HG03378 (cell line): ENCODE results near the gene C1S.
"Not testable (repeated sequence)": the region's sequence is repeated elsewhere in the genome, so short reads cannot be mapped to it uniquely, and the experiment has no call there.

Experiments
- ATAC-seq: cut with Tn5 transposase; IDR thresholded peaks from one replicate; pipeline ENCODE4 v1.9.1; 2021; ENCODE audit warnings: mild to moderate bottlenecking, moderate library complexity; ENCODE audit not compliant: unreplicated experiment

C1S gene

DNA sequence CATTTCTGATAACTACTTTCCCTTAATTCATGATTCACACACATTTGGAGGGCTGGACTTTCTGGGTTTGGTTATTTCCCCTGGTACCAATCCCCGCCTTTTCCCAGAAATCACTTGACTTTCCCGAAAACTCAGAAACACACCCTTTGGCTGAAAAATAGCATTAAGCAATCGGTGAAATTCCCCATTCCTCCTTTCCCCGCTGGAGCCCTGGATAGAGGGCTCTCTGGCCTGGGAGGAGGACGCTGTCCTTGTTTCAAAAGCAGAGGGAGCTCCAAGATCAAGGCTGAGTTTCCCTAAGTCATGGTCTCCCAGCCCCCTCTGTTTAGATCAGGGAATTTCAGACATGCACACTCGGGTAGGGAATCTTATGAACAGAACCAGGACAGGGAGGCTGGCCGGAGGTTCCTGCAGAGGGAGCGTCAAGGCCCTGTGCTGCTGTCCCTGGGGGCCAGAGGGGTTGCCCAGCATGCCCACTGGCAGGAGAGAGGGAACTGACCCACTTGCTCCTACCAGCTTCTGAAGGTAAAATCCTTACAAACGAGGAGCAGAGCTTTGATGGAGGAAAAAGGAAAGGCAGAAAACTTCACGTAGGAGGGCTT, at the start of gene C1S:
C1S (plus strand) TSS at position 366 of the 602 bp plus-strand sequence. CDS start 1,195 bp downstream, outside the sequence.
- no peak for ATAC-seq

DNA sequence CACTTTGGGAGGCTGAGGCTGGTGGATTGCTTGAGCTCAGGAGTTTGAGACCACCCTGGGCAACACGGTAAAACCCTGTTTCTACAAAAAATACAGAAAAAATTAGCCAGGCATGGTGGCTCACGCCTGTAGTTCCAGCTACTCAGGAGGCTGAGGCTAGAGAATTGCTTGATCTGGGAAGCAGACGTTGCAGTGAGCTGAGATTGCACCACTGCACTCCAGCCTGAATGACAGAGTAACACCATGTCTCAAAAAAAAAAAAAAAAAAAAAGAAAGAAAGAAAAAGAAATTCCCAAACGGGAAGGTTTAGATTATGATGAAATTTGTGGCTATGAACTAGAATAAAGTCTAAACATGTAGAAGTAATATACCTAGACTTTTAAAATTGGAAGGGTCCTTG, 49.1 kb upstream of the C1S start:
- ATAC-seq = not testable (repeated sequence)

DNA sequence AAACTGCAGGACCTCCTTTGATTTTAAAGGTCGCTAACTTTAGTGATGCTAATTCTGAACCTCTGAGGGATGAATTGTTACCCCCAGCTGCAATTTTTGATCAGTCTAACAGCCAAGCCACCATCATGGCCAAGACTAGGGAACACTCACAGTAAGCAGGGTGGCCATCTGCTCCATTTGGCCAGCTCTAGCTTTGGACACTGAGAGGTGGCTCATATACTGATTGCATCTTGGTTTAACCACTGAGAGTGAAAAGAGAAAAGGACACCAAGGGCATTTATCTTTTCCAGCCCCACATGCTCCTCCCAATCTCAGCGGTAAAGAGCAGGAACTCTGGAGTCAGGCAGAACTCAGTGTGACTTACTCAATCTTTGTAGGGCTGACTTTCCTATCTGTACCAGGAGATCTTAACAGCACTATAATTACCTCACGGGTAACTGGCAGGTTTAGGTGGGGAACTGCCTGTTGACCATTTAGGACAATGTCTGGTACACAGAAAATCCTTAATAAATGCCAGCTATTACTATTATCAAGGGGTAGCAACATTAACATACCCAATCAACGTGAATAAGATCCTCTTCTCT, 48.4 kb upstream of the C1S start:
- no peak for ATAC-seq

DNA sequence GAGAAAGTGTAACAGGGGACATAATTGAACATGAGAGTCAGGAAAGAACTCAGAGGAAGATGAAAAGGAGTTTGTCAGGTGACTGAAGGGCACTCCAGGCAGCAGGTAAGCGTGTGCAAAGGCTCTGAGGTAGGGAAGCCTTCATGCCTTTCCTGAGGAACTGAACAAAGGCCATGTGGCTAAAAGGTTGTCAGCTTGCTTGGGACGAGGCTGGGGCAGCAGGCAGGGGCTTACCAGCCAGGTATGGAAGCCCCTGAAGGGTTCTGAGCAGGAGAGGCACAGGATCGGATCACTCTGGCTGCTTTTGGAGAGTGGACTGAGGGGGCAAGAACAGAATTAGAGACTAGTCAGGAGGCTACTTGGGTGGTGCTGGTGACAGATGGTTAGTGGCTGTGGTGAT, 47.4 kb upstream of the C1S start:
- no peak for ATAC-seq

DNA sequence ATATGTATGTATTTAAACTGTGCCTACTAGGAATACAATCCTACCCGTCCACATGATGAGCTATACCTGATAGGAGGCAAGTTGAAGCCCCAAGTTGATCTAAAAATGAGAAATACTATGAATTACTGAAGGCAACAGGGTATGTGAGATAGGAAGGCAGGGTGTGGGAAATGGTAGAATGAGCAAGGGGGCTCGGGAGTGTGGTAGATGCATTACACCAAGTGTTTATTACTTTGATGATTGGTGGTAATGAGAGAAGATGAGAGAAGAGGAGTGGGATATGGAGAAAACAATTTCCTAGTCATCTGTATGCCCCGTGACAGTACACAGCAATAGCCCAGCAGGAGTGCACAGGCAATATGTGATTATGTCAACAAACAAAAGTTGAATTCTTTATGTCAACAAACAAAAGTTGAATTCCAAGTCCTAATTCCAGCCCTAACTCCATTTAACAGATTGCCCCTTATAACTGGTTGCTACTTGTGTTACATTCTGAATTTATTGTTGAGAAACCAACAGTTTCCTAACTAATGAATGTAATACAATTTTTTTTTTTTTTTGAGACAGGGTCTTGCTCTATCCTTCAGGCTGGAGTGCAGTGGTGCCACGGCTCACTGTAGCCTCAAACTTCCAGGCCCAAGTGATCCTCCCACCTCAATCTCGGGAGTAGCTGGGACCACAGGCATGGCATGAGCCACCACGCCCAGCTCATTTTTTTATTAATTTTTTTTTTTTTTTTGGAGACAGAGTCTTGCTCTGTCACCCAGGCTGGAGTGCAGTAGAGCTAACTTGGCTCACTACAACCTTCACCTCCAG, 44.8 kb upstream of the C1S start:
- ATAC-seq = no peak

DNA sequence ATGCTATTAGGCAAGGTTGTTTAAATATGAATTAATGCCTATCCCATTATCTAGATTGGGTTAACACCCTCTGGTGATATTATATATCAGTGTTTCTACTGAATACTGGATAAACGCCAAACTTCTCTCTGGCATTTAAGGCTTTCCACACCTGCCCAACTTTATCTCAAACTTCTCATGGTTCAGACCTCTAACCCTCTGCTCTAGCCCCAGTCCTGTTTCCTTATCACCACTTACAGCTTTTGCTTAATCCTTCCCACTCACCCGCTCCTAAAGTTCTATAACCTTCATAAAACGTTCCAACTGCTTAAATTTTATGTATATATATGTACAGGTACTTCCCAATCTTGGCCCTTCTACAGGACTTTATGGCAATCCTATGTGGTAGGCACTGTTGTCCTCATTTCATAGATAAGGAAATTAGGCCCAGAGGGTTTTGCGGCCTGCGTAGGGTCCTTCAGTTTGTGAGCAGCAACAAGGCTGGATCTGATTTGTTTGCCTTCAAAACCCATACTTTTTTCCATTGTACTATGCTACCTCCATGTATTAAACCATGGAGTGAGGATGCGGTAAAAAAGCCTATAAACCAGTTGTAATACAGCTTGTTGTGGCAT, 43.5 kb upstream of the C1S start:
- ATAC-seq = no peak

DNA sequence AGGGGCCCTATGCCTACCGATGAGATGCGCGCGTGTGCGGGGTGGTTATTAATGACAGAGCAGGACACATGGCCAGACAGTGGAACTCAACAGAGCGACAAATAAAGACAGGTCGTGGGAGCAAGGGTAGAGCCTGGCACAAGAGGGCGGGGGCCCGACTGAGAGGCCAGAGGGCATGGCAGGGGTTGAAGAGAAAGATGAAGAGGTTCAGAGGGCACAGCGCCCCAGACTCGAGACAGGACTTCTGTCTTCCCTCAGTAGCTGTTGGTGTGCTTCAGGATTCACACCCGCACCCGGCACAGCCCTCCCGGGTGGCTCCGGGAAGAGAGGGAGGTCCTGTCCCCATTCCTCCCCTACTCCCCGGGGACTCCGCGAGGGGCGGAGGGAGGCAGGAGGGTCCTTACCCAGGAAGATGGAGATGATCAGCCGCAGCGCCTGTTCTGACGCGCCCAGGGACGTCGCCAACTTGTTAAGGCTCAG, 42.6 kb upstream of the C1S start:
- peak; percentile 8 for ATAC-seq

DNA sequence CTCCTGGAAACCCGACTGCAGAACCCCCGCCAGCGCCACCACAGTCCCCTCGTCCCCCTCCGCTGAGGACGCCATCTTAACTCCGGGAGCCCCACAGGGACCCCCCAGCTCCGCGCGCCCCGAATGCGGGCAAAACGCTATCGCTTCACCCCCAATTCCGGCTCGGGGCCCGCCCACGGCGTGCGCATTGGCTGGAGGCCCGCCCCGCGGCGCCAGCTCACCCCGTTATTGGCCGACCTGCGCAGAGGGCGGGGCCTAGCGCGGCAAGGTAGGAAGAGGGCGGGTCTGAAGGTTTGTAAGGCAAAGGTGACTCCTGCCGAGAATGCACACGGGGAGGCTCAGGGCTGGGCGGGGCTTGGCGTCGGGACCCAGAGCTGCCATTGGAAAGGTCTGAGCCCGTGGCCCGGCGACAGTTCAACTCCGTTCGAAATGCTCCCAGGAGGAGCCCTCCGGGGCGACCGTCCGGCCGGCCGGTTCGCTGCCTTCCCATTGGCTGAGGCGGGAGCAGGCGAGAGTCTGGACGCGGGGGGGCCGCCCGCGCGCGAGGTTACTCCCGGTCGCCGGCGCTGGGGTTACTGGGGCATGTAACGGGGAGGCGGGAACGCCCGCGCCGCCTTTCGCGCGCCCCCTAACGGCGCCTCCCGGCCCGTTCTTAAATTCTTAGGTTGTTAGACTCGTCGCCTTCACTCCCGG, 42.0 kb upstream of the C1S start, which contains the start of gene LPCAT3:
LPCAT3 (minus strand) TSS at position 127 of the 693 bp plus-strand sequence; CDS start at position 75, 52 bp downstream.
- ATAC-seq = peak; percentile 83

DNA sequence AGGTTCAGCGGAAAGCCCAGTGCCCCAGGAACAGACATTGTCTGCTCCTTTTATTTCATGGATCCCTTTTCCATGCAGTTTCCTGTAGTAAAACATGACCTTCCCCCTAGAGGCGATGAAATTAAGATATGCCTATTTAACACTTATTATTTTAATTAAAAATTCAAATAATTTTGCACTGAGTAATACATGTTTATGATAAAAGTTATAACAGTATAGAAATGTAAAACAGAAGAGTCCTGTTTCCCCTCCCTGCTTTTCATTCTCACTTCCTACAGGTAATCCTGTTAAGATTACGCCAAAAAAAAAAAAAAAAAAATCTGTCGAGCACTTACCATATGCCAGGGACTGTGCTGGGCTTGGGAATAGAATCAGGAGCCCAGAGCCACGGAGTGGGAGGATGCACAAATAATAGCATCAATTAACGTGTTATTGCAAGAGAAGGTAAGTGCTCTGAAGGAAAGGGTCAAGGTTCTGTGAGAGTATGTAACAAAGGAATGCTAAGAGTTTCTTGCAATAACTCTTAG, 41.4 kb upstream of the C1S start:
- no peak for ATAC-seq

DNA sequence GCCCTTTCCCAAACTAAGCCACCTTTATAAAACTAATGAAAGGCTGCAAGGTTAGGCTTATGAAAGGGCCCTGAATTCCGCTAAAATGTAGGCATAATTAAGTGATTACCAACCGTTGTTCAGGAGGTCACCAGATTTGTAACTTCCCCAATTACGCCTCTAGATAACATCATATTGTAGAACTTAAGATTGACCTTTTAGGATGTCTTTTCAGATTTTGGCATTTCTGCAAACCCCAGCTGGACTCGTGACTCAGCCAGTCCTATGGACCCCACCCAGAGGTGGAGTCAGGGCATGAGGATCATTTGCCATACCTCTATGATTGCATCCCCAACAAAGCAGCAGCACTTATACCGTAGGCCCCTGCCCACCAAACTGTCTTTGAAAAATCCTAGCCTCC, 38.6 kb upstream of the C1S start:
- no peak for ATAC-seq

DNA sequence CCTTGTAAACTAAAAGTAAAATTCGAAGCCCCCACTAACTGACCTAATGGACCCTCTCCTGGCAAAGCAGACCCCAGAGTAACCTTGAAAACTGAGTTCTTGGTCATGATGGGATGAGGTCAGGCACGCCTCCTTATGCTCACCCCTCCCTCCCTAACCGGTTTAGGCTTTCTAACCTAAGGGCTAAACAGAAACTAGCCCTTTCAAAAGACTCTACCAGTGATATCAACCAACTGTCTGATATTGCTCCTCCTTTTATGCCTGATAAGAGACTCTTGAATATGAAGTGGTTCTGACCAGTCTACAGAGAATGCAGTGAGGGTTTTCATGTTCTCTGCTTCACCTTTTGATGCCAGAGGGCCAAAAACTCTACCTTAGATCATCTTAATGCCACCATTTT, 37.4 kb upstream of the C1S start:
- no peak for ATAC-seq

DNA sequence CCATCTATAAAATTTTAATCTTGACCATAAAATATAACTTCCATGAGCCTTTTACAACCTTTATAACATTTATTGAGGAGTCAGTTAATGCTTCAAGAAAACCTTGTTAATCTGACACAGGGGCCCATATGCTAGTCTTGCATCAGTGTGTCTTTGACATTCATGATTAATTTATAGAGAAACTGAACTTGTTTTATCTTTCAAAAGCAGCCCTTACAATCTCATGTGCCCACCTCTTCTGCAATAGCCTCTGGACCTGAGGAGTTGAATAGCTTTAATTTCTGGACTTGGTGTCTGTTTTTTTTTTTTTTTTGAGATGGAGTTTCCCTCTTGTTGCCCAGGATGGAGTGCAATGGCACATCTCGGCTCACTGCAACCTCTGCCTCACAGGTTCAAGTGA, 33.7 kb upstream of the C1S start:
- no peak for ATAC-seq

DNA sequence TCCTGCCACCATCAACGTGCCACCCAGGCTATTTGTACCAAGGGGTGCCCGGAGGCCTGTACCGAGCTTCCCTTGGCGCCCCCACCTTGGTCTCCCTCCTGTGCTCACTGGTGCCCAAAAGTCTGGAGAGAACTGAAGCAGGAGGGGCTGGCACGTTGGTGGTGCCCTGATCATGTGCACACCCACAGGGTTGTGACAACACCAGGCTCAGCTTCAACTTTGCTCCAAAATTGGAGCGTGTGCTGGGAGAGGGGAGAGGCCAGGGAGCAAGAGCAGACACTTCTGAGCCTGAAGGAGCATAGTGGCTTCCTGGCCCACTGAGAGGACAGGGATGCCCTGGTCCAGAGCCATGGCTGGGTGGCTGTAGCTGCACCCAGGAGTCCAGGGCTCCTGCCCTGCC, 29.2 kb upstream of the C1S start:
- no peak for ATAC-seq

DNA sequence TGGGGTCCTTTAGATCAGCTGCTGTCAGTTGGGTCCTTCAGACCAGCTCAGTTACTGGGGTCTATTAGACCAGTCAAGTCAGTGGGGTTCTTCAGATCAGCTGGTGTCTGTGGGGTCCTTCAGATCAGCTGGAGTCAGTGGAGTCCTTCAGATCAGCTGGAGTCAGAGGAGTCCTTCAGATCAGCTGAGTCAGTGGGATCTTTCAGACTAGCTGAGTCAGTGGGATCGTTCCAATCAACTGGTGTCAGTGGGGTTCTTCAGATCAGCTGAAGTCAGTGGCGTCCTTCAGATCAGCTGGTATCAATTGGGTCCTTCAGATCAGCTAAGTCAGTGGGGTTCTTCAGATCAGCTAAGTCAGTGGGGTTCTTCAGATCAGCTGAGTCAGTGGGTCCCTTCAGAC, 27.5 kb upstream of the C1S start:
- ATAC-seq = no peak

DNA sequence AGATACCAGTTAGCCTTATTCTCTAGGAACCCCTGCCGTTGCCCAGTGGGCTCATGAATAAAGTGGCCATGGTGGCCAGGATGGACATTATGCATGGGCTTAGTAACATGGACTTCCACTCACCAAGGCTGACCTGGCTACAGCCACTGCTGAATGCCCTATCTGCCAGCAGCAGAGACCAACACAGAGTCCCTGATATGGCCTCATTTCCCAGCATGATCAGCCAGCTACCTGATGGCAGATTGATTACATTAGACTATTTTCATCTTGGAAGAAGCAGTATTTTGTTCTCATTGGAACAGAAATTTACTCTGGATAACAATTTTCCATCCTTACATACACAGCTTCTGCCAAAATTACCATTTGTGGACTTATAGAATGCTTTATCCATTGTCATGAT, 26.1 kb upstream of the C1S start:
- no peak for ATAC-seq

DNA sequence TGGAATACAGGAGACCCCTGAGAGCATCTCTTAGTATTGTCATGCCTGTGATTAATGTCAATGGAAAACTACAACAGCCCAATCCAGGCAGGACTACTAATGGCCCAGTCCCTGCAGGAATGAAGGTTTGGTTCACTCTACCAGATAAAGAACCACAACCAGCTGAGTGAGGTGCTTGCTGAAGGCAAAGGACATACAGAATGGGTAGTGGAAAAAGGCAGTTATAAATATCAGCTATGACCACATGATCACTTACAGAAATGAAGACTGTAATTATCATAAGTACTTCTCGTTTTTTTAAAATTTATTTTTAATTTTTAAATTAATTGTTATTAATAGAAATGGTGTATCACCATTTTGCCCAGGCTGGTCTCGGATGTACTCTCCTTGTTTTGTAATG, 25.1 kb upstream of the C1S start:
- no peak for ATAC-seq

DNA sequence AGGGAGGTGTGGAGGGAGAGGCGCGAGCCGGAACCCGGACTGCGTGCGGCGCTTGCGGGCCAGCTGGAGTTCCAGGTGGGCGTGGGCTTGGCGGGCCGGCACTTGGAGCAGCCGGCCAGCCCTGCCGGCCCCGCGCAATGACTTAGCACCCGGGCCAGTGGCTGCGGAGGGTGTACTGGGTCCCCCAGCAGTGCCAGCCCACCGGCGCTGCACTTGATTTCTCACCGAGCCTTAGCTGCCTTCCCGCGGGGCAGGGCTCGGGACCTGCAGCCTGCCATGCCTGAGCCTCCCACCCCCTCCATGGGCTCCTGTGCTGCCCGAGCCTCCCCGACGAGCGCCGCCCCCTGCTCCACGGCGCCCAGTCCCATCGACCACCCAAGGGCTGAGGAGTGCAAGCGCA, 23.1 kb upstream of the C1S start:
- not testable (repeated sequence) for ATAC-seq

DNA sequence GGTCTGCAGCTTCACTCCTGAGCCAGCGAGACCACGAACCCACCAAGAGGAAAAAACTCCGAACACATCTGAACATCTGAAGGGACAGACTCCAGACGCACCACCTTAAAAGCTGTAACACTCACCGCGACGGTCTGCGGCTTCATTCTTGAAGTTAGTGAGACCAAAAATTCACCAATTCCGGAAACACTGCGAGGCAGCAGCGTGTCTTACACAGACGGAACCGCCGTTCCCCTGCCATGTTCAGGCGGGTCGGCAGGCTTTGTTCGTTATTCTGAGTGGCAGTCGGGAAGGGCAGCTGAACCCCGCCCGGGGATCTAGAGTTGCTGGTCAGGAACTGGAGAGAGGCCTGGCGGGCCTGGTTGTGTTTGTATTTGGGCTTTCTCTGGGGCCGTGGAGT, 21.9 kb upstream of the C1S start:
- no peak for ATAC-seq

DNA sequence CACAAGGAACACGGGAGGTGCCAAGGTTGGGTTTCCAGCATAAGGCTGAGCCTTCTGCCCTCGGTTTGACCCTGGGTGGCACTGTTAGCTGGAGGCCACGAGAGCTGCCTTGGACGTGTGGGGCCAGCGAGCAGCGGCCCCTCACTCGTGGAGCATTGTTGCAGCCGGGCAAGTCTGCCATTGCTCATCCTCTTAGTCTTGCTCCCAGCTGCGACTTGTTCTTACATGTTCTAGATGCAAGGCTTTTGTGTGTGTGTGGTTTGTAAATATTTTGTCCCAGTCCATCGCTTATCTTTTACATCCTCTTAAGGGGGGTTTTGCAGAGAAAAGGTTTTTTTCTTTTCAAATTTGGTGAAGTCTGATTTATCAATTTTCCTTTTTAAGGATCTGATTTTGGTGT, 21.1 kb upstream of the C1S start:
- no peak for ATAC-seq

DNA sequence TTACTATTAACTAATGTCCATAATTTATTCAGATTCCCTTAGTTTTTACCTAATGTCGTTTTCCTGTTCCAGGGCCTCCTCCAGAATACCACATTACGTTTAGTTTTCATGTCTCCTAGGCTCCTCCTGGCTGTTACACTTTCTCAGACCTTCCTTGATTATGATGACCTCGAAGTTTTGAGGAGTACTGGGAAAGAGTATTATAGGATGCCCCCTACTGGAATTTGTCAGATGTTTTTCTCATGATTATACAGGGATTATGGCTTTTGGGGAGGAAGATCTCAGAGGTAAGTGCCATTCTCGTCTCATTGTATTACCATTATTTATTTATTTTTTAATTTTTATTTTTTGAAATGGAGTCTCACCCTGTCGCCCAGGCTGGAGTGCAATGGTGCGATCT, 17.7 kb upstream of the C1S start:
- ATAC-seq = no peak

DNA sequence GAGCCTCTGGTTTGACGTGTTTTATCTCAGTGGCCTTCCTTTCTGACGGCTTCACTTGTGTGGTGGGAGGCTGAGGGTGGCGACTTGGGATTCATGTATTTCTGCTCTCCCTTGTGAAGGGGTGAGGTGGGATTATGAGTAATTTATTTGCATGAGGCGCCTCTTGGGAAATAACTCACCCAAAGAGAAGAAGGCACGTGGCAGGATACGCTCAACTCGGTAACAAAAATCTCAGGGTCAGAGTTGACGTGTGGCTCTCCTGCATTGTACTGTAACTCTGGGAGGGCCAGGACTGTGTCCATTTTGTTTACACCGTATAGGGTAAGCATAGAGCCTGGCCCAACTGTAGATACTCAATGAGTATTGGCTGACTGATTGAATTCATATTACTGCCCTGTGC, 14.6 kb upstream of the C1S start:
- ATAC-seq = no peak
